A549 (cell line): Measurements from ENCODE around the gene TNS3.

Source experiments
- EP300 ChIP-seq, 2 experiments: fragments of >200 bp; sonication (Bioruptor Twin); formaldehyde crosslinking; IDR thresholded peaks; 2 replicates in 1 of 2; 3 replicates in 1 of 2; pipeline ENCODE4 v1.6.1; 2016 to 2017
- HOXB5 ChIP-seq: fragments of 250-450 bp; sonication (Bioruptor Pico); IDR thresholded peaks from 2 replicates; pipeline ENCODE4 v1.5.0; 2020; ENCODE audit warnings: mild to moderate bottlenecking, moderate library complexity
- KDM1A ChIP-seq: fragments of 200-600 bp; sonication (generic); IDR thresholded peaks from 2 replicates; pipeline ENCODE4 v1.6.1; 2016; ENCODE audit warnings: low read depth, mild to moderate bottlenecking
- POLR2A ChIP-seq: IDR thresholded peaks from 2 replicates; pipeline ENCODE4 v1.6.1; 2012; ENCODE audit warnings: mild to moderate bottlenecking, low read length
- TF ChIP-seq, protein P1 (sequence below): fragments of >200 bp; sonication (Bioruptor Twin); formaldehyde crosslinking; IDR thresholded peaks from 3 replicates; pipeline ENCODE4 v1.5.1; 2016
- TF ChIP-seq, protein P2 (sequence below): fragments of 450-650 bp; IDR thresholded peaks from 2 replicates; pipeline ENCODE4 v1.6.1; 2014; ENCODE audit warnings: antibody characterized with exemption
- TF ChIP-seq, protein P3 (sequence below): IDR thresholded peaks from 2 replicates; pipeline ENCODE4 v1.6.1; 2012

DNA sequence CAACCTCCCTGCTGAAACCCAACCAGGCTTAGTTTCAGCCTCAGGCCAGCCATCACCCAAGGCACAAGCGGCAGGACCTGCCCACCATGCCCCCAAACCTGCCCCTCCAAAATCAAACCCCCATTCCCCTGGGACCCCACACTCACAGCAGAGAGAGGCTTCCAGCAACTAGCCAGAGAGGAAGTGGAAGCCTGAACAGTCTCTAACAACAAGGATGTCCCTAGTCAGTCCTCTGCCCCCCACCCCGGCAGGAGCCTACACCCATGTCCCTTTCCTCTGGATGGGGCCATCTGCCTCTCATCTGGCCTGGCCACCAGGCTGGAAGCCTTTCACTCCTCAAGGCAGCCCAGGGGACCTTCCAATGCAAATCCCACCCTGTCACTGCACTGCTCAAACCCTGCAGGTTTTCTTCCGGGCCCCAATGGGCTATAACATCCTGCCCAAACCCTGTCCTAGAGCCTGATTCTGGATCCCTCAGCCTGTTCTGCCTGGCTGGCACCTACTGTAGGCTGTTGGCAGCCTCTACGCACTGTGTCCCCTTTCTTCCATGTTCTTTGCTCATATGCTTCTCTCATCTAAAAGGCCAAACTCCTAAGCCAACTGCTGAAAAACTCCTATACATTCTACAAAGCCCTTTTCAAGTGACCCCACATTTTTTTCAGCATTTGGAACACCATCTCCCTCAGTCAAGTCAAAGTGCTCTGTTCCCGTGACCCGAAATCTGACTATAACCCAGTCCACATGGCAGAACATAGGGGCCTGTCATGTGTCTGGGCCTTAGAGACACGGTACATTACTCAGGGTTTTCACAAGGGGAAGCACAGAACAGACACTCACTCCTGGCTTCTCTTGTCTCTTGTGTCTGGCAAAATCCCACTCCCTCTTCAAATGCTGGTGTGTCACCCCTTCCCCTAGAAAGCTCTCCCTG is 253.3 kb downstream of the TNS3 start:
- TF ChIP-seq, protein P1, sequence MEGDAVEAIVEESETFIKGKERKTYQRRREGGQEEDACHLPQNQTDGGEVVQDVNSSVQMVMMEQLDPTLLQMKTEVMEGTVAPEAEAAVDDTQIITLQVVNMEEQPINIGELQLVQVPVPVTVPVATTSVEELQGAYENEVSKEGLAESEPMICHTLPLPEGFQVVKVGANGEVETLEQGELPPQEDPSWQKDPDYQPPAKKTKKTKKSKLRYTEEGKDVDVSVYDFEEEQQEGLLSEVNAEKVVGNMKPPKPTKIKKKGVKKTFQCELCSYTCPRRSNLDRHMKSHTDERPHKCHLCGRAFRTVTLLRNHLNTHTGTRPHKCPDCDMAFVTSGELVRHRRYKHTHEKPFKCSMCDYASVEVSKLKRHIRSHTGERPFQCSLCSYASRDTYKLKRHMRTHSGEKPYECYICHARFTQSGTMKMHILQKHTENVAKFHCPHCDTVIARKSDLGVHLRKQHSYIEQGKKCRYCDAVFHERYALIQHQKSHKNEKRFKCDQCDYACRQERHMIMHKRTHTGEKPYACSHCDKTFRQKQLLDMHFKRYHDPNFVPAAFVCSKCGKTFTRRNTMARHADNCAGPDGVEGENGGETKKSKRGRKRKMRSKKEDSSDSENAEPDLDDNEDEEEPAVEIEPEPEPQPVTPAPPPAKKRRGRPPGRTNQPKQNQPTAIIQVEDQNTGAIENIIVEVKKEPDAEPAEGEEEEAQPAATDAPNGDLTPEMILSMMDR: no peak
- no peak for TF ChIP-seq KDM1A
- no peak for TF ChIP-seq EP300 (IDR thresholded peaks at IDR 0.05)
- no peak for TF ChIP-seq POLR2A
- TF ChIP-seq, protein P2, sequence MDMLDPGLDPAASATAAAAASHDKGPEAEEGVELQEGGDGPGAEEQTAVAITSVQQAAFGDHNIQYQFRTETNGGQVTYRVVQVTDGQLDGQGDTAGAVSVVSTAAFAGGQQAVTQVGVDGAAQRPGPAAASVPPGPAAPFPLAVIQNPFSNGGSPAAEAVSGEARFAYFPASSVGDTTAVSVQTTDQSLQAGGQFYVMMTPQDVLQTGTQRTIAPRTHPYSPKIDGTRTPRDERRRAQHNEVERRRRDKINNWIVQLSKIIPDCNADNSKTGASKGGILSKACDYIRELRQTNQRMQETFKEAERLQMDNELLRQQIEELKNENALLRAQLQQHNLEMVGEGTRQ: no peak
- TF ChIP-seq, protein P3, sequence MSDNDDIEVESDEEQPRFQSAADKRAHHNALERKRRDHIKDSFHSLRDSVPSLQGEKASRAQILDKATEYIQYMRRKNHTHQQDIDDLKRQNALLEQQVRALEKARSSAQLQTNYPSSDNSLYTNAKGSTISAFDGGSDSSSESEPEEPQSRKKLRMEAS: no peak
- TF ChIP-seq HOXB5 (CRISPR knock-in tag): no peak
